Tibial nerve (tissue), 4 donors: ENCODE measurements around the gene FCHSD2.

Experiments used
- CTCF ChIP-seq, 5 experiments: fragments of 200-600 bp in 3 of 5; fragments of 450-650 bp in 2 of 5; sonication (generic) in 3 of 5; IDR thresholded peaks; one replicate each; pipeline ENCODE4 v1.5.1; 2016 to 2019; ENCODE audit warnings: antibody characterized with exemption in 5 of 5, mild to moderate bottlenecking in 3 of 5, moderate library complexity in 2 of 5
- EP300 ChIP-seq, 2 donors: sonication (generic); formaldehyde crosslinking; IDR thresholded peaks; one replicate each; pipeline ENCODE4 v1.6.1; 2017; ENCODE audit warnings: antibody characterized with exemption in 2 of 2, mild to moderate bottlenecking in 1 of 2
- POLR2A ChIP-seq, 2 donors: fragments of 450-650 bp; IDR thresholded peaks; one replicate each; pipeline ENCODE4 v1.6.1; 2017; ENCODE audit warnings: antibody characterized with exemption in 2 of 2, mild to moderate bottlenecking in 2 of 2, moderate library complexity in 2 of 2

- TF ChIP-seq CTCF (IDR thresholded peaks at IDR 0.05) (no peak), POLR2A (IDR thresholded peaks at IDR 0.05) (no peak), EP300 (IDR thresholded peaks at IDR 0.05) (no peak)
These were observed 31.0 kb upstream of the FCHSD2 start for GRCh38 chr11:73172992-73173656.
